HS-27A (cell line): ENCODE data around the gene ALS2CL.

Experiments
- DNase-seq: peaks from one replicate; pipeline ENCODE4 v3.0.0-alpha.2; 2012; ENCODE audit warnings: low read depth, missing footprints

The ALS2CL gene

GRCh38 chr3:46677411-46677726 lies 16.1 kb downstream of the ALS2CL start:
- no peak for DNase-seq

GRCh38 chr3:46676601-46677410 lies 16.7 kb downstream of the ALS2CL start:
- DNase-seq = no peak

GRCh38 chr3:46675843-46676567 lies 17.5 kb downstream of the ALS2CL start:
- DNase-seq = no peak

- DNase-seq = no peak
Measured at GRCh38 chr3:46675426-46675825, 18.1 kb downstream of the ALS2CL start.

GRCh38 chr3:46674031-46674845 lies 19.2 kb downstream of the ALS2CL start:
- no peak for DNase-seq

GRCh38 chr3:46673151-46674030 lies 20.1 kb downstream of the ALS2CL start:
- no peak for DNase-seq

- no peak for DNase-seq
Measured at GRCh38 chr3:46672349-46672695, 21.2 kb downstream of the ALS2CL start.

- DNase-seq = no peak
Measured at GRCh38 chr3:46671541-46672348, 21.7 kb downstream of the ALS2CL start.

GRCh38 chr3:46670891-46671427 lies 22.5 kb downstream of the ALS2CL start:
- no peak for DNase-seq

GRCh38 chr3:46670000-46670890 lies 23.2 kb downstream of the ALS2CL start:
- no peak for DNase-seq

- DNase-seq = no peak
Measured at GRCh38 chr3:46669191-46669999, 24.1 kb downstream of the ALS2CL start.

GRCh38 chr3:46668591-46668990 lies 24.9 kb downstream of the ALS2CL start:
- DNase-seq = no peak

- no peak for DNase-seq
Measured at GRCh38 chr3:46668116-46668515, 25.4 kb downstream of the ALS2CL start.

GRCh38 chr3:46667657-46668056 lies 25.8 kb downstream of the ALS2CL start:
- no peak for DNase-seq

GRCh38 chr3:46667061-46667621 lies 26.3 kb downstream of the ALS2CL start:
- DNase-seq = no peak

- no peak for DNase-seq
Measured at GRCh38 chr3:46666453-46666845, 27.0 kb downstream of the ALS2CL start.

- DNase-seq = no peak
Measured at GRCh38 chr3:46665763-46666452, 27.6 kb downstream of the ALS2CL start.
